ENCODE measurements around the gene RASGRP3. TPM values are rescaled to one million over a fixed set of nuclear protein-coding genes. Genes with fewer than 3 reads are reported as not detected.

The RASGRP3 gene
- total and polyA plus RNA-seq, 2 of the 13 experiments (the other 11 are each of a cell fraction or from before 2014, with no cell fraction given), result 0.01 TPM; not detected in 1

GRCh38 chr2:33467413-33467812 is 9.0 kb upstream of the RASGRP3 start (continued):
- TF ChIP-seq MNT (IDR thresholded peaks at IDR 0.05) (no peak), ZBTB3 (CRISPR knock-in tag; IDR thresholded peaks at IDR 0.05; ENCODE audit: borderline replicate concordance, low read depth) (no peak), EEA1 (CRISPR knock-in tag; IDR thresholded peaks at IDR 0.05; ENCODE audit: borderline replicate concordance) (no peak), ZNF180 (CRISPR knock-in tag; IDR thresholded peaks at IDR 0.05; ENCODE audit: borderline replicate concordance, low read depth) (no peak), RNF2 (conservative IDR thresholded peaks at IDR 0.05; ENCODE audit: low read depth) (no peak), CBX5 (CRISPR knock-in tag; IDR thresholded peaks at IDR 0.05; ENCODE audit: borderline replicate concordance) (no peak), KMT2A (CRISPR knock-in tag; IDR thresholded peaks at IDR 0.05) (no peak), MIXL1 (CRISPR knock-in tag; IDR thresholded peaks at IDR 0.05) (no peak), ZNF652 (CRISPR knock-in tag; IDR thresholded peaks at IDR 0.05; ENCODE audit: borderline replicate concordance, low read depth) (no peak), ZNF570 (CRISPR knock-in tag; IDR thresholded peaks at IDR 0.05; ENCODE audit: borderline replicate concordance) (no peak), HMGXB3 (CRISPR knock-in tag; IDR thresholded peaks at IDR 0.05; ENCODE audit: borderline replicate concordance) (no peak)
- TF ChIP-seq, protein P1, sequence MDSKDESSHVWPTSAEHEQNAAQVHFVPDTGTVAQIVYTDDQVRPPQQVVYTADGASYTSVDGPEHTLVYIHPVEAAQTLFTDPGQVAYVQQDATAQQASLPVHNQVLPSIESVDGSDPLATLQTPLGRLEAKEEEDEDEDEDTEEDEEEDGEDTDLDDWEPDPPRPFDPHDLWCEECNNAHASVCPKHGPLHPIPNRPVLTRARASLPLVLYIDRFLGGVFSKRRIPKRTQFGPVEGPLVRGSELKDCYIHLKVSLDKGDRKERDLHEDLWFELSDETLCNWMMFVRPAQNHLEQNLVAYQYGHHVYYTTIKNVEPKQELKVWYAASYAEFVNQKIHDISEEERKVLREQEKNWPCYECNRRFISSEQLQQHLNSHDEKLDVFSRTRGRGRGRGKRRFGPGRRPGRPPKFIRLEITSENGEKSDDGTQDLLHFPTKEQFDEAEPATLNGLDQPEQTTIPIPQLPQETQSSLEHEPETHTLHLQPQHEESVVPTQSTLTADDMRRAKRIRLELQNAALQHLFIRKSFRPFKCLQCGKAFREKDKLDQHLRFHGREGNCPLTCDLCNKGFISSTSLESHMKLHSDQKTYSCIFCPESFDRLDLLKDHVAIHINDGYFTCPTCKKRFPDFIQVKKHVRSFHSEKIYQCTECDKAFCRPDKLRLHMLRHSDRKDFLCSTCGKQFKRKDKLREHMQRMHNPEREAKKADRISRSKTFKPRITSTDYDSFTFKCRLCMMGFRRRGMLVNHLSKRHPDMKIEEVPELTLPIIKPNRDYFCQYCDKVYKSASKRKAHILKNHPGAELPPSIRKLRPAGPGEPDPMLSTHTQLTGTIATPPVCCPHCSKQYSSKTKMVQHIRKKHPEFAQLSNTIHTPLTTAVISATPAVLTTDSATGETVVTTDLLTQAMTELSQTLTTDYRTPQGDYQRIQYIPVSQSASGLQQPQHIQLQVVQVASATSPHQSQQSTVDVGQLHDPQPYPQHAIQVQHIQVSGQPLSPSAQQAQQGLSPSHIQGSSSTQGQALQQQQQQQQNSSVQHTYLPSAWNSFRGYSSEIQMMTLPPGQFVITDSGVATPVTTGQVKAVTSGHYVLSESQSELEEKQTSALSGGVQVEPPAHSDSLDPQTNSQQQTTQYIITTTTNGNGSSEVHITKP (CRISPR knock-in tag; IDR thresholded peaks at IDR 0.05; ENCODE audit: low read depth), result no peak
